NCI-H526 treated with DMSO at 0.1 percent for 48 hours (cell line): Measurements from ENCODE around the gene PGM2.
A peak's percentile ranks its signal among the peaks of the same experiment; 100 is the strongest.
"Not testable (repeated sequence)": the region's sequence is repeated elsewhere in the genome, so short reads cannot be mapped to it uniquely, and the experiment has no call there.

ENCODE experiments used
- DNase-seq: peaks from one replicate; lab custom pipeline; 2025; lab: John Stamatoyannopoulos, UW

The PGM2 gene

GRCh38 chr4:37826295-37827029, at the start of gene PGM2:
PGM2 (plus strand) TSS chr4:37826686; CDS start chr4:37826733, 47 bp downstream.
- DNase-seq: peak; percentile 85

GRCh38 chr4:37779896-37780295, 46.6 kb upstream of the PGM2 start:
- DNase-seq: no peak

- no peak for DNase-seq
Measured at GRCh38 chr4:37780444-37781130, 45.9 kb upstream of the PGM2 start.

- DNase-seq: no peak
Measured at GRCh38 chr4:37781131-37781455, 45.4 kb upstream of the PGM2 start.

- not testable (repeated sequence) for DNase-seq
Measured at GRCh38 chr4:37786267-37786666, 40.2 kb upstream of the PGM2 start.

GRCh38 chr4:37787883-37788460, 38.5 kb upstream of the PGM2 start:
- DNase-seq: not testable (repeated sequence)

- DNase-seq: no peak
Measured at GRCh38 chr4:37788819-37789218, 37.7 kb upstream of the PGM2 start.

GRCh38 chr4:37792241-37792640, 34.2 kb upstream of the PGM2 start:
- no peak for DNase-seq

GRCh38 chr4:37793562-37793961, 32.9 kb upstream of the PGM2 start:
- peak; percentile 48 for DNase-seq

GRCh38 chr4:37794056-37794455, 32.4 kb upstream of the PGM2 start:
- no peak for DNase-seq

GRCh38 chr4:37795581-37796195, 30.8 kb upstream of the PGM2 start:
- no peak for DNase-seq

GRCh38 chr4:37797374-37797773, 29.1 kb upstream of the PGM2 start:
- DNase-seq: no peak

- no peak for DNase-seq
Measured at GRCh38 chr4:37797923-37798322, 28.6 kb upstream of the PGM2 start.

GRCh38 chr4:37798616-37799015, 27.9 kb upstream of the PGM2 start:
- no peak for DNase-seq

GRCh38 chr4:37799941-37800554, 26.4 kb upstream of the PGM2 start:
- no peak for DNase-seq

- DNase-seq: peak; percentile 74
Measured at GRCh38 chr4:37802068-37802666, 24.3 kb upstream of the PGM2 start.

GRCh38 chr4:37803348-37803973, 23.0 kb upstream of the PGM2 start:
- DNase-seq: peak; percentile 37

- no peak for DNase-seq
Measured at GRCh38 chr4:37805091-37805490, 21.4 kb upstream of the PGM2 start.

- no peak for DNase-seq
Measured at GRCh38 chr4:37812713-37813112, 13.8 kb upstream of the PGM2 start.

GRCh38 chr4:37815591-37815990, 10.9 kb upstream of the PGM2 start:
- no peak for DNase-seq

GRCh38 chr4:37816006-37816405, 10.5 kb upstream of the PGM2 start:
- DNase-seq: no peak

GRCh38 chr4:37816719-37817118, 9.8 kb upstream of the PGM2 start:
- DNase-seq: no peak
